NT2/D1 (cell line): ENCODE data around the gene COX6A2.

Experiments
- DNase-seq: peaks from one replicate; pipeline ENCODE4 v3.0.0-alpha.2; 2011; ENCODE audit warnings: low read depth, low spot score
- H3K27me3 ChIP-seq: 2 replicates; pipeline ENCODE4 v1.6.0; 2011; ENCODE audit warnings: mild to moderate bottlenecking; ENCODE audit not compliant: insufficient read length, insufficient read depth
- H3K36me3 ChIP-seq: 2 replicates; pipeline ENCODE4 v1.6.1; 2011; ENCODE audit warnings: mild to moderate bottlenecking, low read length, mixed read lengths; ENCODE audit not compliant: insufficient read depth, insufficient read length
- H3K4me1 ChIP-seq: 2 replicates; pipeline ENCODE4 v1.5.1; 2011; ENCODE audit not compliant: insufficient read depth, insufficient read length
- H3K4me3 ChIP-seq: 2 replicates; pipeline ENCODE4 v1.5.1; 2011; ENCODE audit warnings: low read depth; ENCODE audit not compliant: insufficient read length
- H3K9ac ChIP-seq: 2 replicates; pipeline ENCODE4 v1.6.0; 2011; ENCODE audit warnings: low read depth; ENCODE audit not compliant: insufficient read length
- H3K9me3 ChIP-seq: 2 replicates; pipeline ENCODE4 v1.5.1; 2011; ENCODE audit warnings: mild to moderate bottlenecking, low read length; ENCODE audit not compliant: insufficient read depth
- SUZ12 ChIP-seq: IDR thresholded peaks from 2 replicates; pipeline ENCODE4 v1.6.1; 2011; ENCODE audit not compliant: insufficient read length, insufficient read depth; ENCODE audit errors: extremely low read depth
- YY1 ChIP-seq: IDR thresholded peaks from 2 replicates; pipeline ENCODE4 v1.6.1; 2011; ENCODE audit not compliant: insufficient read length, insufficient read depth
- ZNF274 ChIP-seq: IDR thresholded peaks from 2 replicates; pipeline ENCODE4 v1.6.1; 2011; ENCODE audit warnings: mild to moderate bottlenecking, low read depth, low read length

The COX6A2 gene

GRCh38 chr16:31410082-31410481, 18.1 kb downstream of the COX6A2 start:
- DNase-seq, result no peak
- no peaks in the 10 kb centered on the region for H3K9me3 ChIP-seq
- H3K4me1 ChIP-seq, result peaks cover 3% of the 10 kb centered on the region
- H3K9ac ChIP-seq, result no peak overlapping the region
- TF ChIP-seq ZNF274 (no peak), SUZ12 (no peak), YY1 (no peak)
- H3K27me3 ChIP-seq, result no peaks in the 10 kb centered on the region
- no peaks in the 10 kb centered on the region for H3K36me3 ChIP-seq
- no peak overlapping the region for H3K4me3 ChIP-seq

GRCh38 chr16:31409433-31409832, 18.7 kb downstream of the COX6A2 start:
- TF ChIP-seq YY1, result no peak
- no peak for TF ChIP-seq SUZ12
- TF ChIP-seq ZNF274, result no peak
- H3K4me3 ChIP-seq, result no peak overlapping the region
- H3K36me3 ChIP-seq, result no peaks in the 10 kb centered on the region
- no peak overlapping the region for H3K9ac ChIP-seq
- no peaks in the 10 kb centered on the region for H3K27me3 ChIP-seq
- H3K9me3 ChIP-seq, result no peaks in the 10 kb centered on the region
- no peaks in the 10 kb centered on the region for H3K4me1 ChIP-seq
- DNase-seq, result no peak

GRCh38 chr16:31407406-31407805, 20.8 kb downstream of the COX6A2 start:
- no peak for TF ChIP-seq ZNF274
- TF ChIP-seq SUZ12, result no peak
- no peak for TF ChIP-seq YY1
- H3K36me3 ChIP-seq, result no peaks in the 10 kb centered on the region
- H3K4me3 ChIP-seq, result no peak overlapping the region
- H3K9me3 ChIP-seq, result no peaks in the 10 kb centered on the region
- DNase-seq, result no peak
- H3K9ac ChIP-seq, result no peak overlapping the region
- no peaks in the 10 kb centered on the region for H3K4me1 ChIP-seq
- no peaks in the 10 kb centered on the region for H3K27me3 ChIP-seq

GRCh38 chr16:31404353-31405064, 23.7 kb downstream of the COX6A2 start:
- peak overlapping the region; percentile 70 for H3K9ac ChIP-seq
- no peak for DNase-seq
- peak overlapping the region; percentile 46 for H3K4me3 ChIP-seq
- peaks cover 7% of the 10 kb centered on the region for H3K36me3 ChIP-seq
- no peaks in the 10 kb centered on the region for H3K27me3 ChIP-seq
- H3K9me3 ChIP-seq, result peaks cover 10% of the 10 kb centered on the region; the same call in 1 of the 2 replicates
- TF ChIP-seq ZNF274 (no peak), YY1 (no peak), SUZ12 (no peak)
- H3K4me1 ChIP-seq, result no peaks in the 10 kb centered on the region

GRCh38 chr16:31403590-31404352, 24.4 kb downstream of the COX6A2 start:
- DNase-seq, result no peak
- H3K9me3 ChIP-seq, result peaks cover 11% of the 10 kb centered on the region; the same call in 1 of the 2 replicates
- peak overlapping the region; percentile 46 for H3K4me3 ChIP-seq
- peaks cover 14% of the 10 kb centered on the region for H3K36me3 ChIP-seq
- H3K4me1 ChIP-seq, result no peaks in the 10 kb centered on the region
- no peak for TF ChIP-seq SUZ12
- no peak for TF ChIP-seq YY1
- no peak for TF ChIP-seq ZNF274
- H3K9ac ChIP-seq, result peak overlapping the region; percentile 70
- no peaks in the 10 kb centered on the region for H3K27me3 ChIP-seq

GRCh38 chr16:31402687-31403086, 25.5 kb downstream of the COX6A2 start:
- Histone ChIP-seq H3K4me1 (peaks cover 2% of the 10 kb centered on the region), H3K4me3 (no peak overlapping the region)
- no peak for TF ChIP-seq YY1
- TF ChIP-seq ZNF274, result no peak
- no peak for TF ChIP-seq SUZ12

GRCh38 chr16:31401436-31401835, 26.7 kb downstream of the COX6A2 start:
- Histone ChIP-seq H3K4me3 (no peak overlapping the region), H3K4me1 (peaks cover 6% of the 10 kb centered on the region), H3K36me3 (peaks cover 14% of the 10 kb centered on the region), H3K27me3 (no peaks in the 10 kb centered on the region), H3K9me3 (peaks cover 11% of the 10 kb centered on the region; the same call in 1 of the 2 replicates), H3K9ac (no peak overlapping the region)
- DNase-seq, result no peak
- TF ChIP-seq ZNF274 (no peak), SUZ12 (no peak), YY1 (no peak)

More at GRCh38 chr16:31402687-31403086, 25.5 kb downstream of the COX6A2 start:
- H3K27me3 ChIP-seq, result no peaks in the 10 kb centered on the region
- H3K36me3 ChIP-seq, result peaks cover 14% of the 10 kb centered on the region
- peaks cover 11% of the 10 kb centered on the region; the same call in 1 of the 2 replicates for H3K9me3 ChIP-seq
- DNase-seq, result no peak
- H3K9ac ChIP-seq, result no peak overlapping the region
